Measurements from ENCODE around the gene GALR1.

GRCh38 chr18:77207540-77207939 is 42.1 kb upstream of the GALR1 start:
- TF ChIP-seq EZH2phosphoT487 (IDR thresholded peaks at IDR 0.05; ENCODE audit: insufficient read depth, low read depth) (no peak), EZH2 (IDR thresholded peaks at IDR 0.05; ENCODE audit: insufficient read depth, poor library complexity, severe bottlenecking) (no peak)

All from GM23248 (cell line).